ENCODE results near the gene SP9. TPM values are rescaled to one million over a fixed set of nuclear protein-coding genes. Genes with fewer than 3 reads are reported as not detected.

Gene SP9
- polyA plus RNA-seq, 1 donor (not counting 4 experiments of a cell fraction or from before 2014, with no cell fraction given) = not detected

DNA sequence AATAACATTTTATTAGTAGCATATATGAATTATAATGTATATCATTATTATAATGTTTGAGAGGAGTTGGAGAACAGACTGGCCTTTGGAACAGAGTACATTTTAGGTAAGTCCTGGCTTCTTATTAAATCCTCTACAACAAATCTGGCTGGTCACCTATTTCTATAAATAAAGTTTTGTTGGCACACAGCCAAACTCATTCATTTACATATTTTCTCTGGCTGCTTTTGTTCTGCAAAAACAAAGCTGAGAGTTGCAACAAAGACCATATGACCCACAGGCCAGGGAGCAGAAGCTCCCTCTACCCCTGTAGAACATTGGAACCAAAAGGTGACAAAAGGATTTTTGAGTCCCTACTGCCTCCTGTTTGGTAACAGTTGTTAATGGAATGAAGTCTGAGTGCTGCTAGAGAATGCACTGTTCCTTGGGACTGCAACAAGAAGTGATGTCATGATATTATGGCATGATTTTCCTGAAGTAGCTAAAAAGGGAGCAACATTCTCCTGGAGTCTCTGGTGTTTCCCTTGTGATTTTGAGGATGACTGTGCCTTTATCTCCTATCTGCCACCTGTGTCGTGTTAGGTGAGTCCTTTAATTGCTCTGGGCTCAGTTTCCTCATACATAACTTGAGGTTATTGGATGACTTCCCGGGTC is 22.0 kb upstream of the SP9 start:
- H3K4me3 ChIP-seq (ENCODE audit: control insufficient read depth in 2 of 3, extremely low read depth in 1 of 3, insufficient read depth in 2 of 3, low read depth in 1 of 3, low read length in 3 of 3) = no peak overlapping the region
- FAIRE-seq (peak; percentile 49), DNase-seq (ENCODE audit: low read depth, low spot score) (no peak)
- no peak overlapping the region for H3K9ac ChIP-seq (ENCODE audit: control insufficient read depth, extremely low read depth, insufficient read depth, low read length)
- no peaks in the 10 kb centered on the region for H3K79me2 ChIP-seq (ENCODE audit: control insufficient read depth, insufficient read depth, low read length)
- H2AFZ ChIP-seq (ENCODE audit: control insufficient read depth, low read length) = no peak overlapping the region
- H3K27ac ChIP-seq (ENCODE audit: control insufficient read depth, insufficient read depth, low read length) = no peak overlapping the region
- no peaks in the 10 kb centered on the region for H3K36me3 ChIP-seq (ENCODE audit: control insufficient read depth in 2 of 2, extremely low read depth in 1 of 2, insufficient read depth in 2 of 2, low read length in 2 of 2)
- H4K20me1 ChIP-seq (ENCODE audit: control insufficient read depth, extremely low read depth, insufficient read depth, low read length) = no peaks in the 10 kb centered on the region
- no peaks in the 10 kb centered on the region for H3K9me1 ChIP-seq (ENCODE audit: control insufficient read depth, extremely low read depth, insufficient read depth, low read length)
- TF ChIP-seq EZH2 (IDR thresholded peaks at IDR 0.05; ENCODE audit: low read length) = no peak
- TF ChIP-seq, protein P1, sequence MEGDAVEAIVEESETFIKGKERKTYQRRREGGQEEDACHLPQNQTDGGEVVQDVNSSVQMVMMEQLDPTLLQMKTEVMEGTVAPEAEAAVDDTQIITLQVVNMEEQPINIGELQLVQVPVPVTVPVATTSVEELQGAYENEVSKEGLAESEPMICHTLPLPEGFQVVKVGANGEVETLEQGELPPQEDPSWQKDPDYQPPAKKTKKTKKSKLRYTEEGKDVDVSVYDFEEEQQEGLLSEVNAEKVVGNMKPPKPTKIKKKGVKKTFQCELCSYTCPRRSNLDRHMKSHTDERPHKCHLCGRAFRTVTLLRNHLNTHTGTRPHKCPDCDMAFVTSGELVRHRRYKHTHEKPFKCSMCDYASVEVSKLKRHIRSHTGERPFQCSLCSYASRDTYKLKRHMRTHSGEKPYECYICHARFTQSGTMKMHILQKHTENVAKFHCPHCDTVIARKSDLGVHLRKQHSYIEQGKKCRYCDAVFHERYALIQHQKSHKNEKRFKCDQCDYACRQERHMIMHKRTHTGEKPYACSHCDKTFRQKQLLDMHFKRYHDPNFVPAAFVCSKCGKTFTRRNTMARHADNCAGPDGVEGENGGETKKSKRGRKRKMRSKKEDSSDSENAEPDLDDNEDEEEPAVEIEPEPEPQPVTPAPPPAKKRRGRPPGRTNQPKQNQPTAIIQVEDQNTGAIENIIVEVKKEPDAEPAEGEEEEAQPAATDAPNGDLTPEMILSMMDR (optimal IDR thresholded peaks at IDR 0.05 in 1 of 3, IDR thresholded peaks at IDR 0.05 in 1 of 3, conservative IDR thresholded peaks at IDR 0.05 in 1 of 3; ENCODE audit: extremely low read depth in 1 of 3, insufficient read depth in 2 of 3, low read length in 3 of 3) = no peak
- peaks cover 3% of the 10 kb centered on the region for H3K27me3 ChIP-seq (ENCODE audit: control insufficient read depth, extremely low read depth, insufficient read depth, low read length)
- dilution Hi-C loops (cut with MboI; ENCODE audit: extremely low pct_ligation_motif_present, low sequenced_read_pairs) = no loop called here
- H3K9me3 ChIP-seq (ENCODE audit: control insufficient read depth, low read depth, low read length) = no peaks in the 10 kb centered on the region
- H3K4me1 ChIP-seq (ENCODE audit: control insufficient read depth, extremely low read depth, insufficient read depth, low read length) = no peaks in the 10 kb centered on the region
- H3K4me2 ChIP-seq (ENCODE audit: control insufficient read depth, extremely low read depth, insufficient read depth, low read depth, low read length) = no peak overlapping the region

DNA sequence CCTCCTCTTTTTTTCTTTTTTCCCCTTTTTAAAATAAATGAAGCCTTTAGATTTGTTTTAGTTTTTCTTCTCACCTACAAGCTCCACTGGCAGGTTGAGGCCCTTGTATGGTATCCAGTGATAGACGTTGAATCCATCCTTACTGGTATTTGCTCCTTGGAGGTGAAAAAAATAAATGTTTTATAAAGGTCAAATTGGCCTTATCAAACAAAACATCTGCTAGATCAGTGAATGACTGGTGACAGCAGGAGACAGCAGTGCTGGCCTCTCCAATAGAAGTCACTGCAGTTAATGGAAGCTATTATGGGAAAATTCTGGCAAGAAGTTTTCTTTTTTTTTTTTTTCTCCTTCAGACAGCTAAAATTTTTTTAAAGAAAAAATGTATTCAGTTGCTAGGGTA is 12.6 kb upstream of the SP9 start:
- no peak for DNase-seq (ENCODE audit: low read depth, low spot score)
- no peaks in the 10 kb centered on the region for H4K20me1 ChIP-seq (ENCODE audit: control insufficient read depth, extremely low read depth, insufficient read depth, low read length)
- peaks cover 7% of the 10 kb centered on the region for H3K4me1 ChIP-seq (ENCODE audit: control insufficient read depth, extremely low read depth, insufficient read depth, low read length)
- H3K9ac ChIP-seq (ENCODE audit: control insufficient read depth, extremely low read depth, insufficient read depth, low read length) = no peak overlapping the region
- TF ChIP-seq, protein P1 (optimal IDR thresholded peaks at IDR 0.05 in 1 of 3, IDR thresholded peaks at IDR 0.05 in 1 of 3, conservative IDR thresholded peaks at IDR 0.05 in 1 of 3; ENCODE audit: extremely low read depth in 1 of 3, insufficient read depth in 2 of 3, low read length in 3 of 3) = no peak
- no peak for TF ChIP-seq EZH2 (IDR thresholded peaks at IDR 0.05; ENCODE audit: low read length)
- dilution Hi-C loops (cut with MboI; ENCODE audit: extremely low pct_ligation_motif_present, low sequenced_read_pairs) = no loop called here
- H3K27me3 ChIP-seq (ENCODE audit: control insufficient read depth, extremely low read depth, insufficient read depth, low read length) = peaks cover 15% of the 10 kb centered on the region
- no peaks in the 10 kb centered on the region for H3K79me2 ChIP-seq (ENCODE audit: control insufficient read depth, insufficient read depth, low read length)
- H2AFZ ChIP-seq (ENCODE audit: control insufficient read depth, low read length) = no peak overlapping the region
- no peak overlapping the region for H3K4me3 ChIP-seq (ENCODE audit: control insufficient read depth in 2 of 3, extremely low read depth in 1 of 3, insufficient read depth in 2 of 3, low read depth in 1 of 3, low read length in 3 of 3)
- H3K9me1 ChIP-seq (ENCODE audit: control insufficient read depth, extremely low read depth, insufficient read depth, low read length) = no peaks in the 10 kb centered on the region
- H3K9me3 ChIP-seq (ENCODE audit: control insufficient read depth, low read depth, low read length) = no peaks in the 10 kb centered on the region
- no peaks in the 10 kb centered on the region for H3K36me3 ChIP-seq (ENCODE audit: control insufficient read depth in 2 of 2, extremely low read depth in 1 of 2, insufficient read depth in 2 of 2, low read length in 2 of 2)
- H3K27ac ChIP-seq (ENCODE audit: control insufficient read depth, insufficient read depth, low read length) = no peak overlapping the region
- no peak for FAIRE-seq
- no peak overlapping the region for H3K4me2 ChIP-seq (ENCODE audit: control insufficient read depth, extremely low read depth, insufficient read depth, low read depth, low read length)
